Stimulated activated effector memory CD8-positive, alpha-beta T cell treated with anti-CD3 and anti-CD28 coated beads, Interleukin-12 subunit alpha, Interleukin-12 subunit beta, amount 100 ng/mL, for 72 hours (primary cell): ENCODE data around the gene ZNF576.
"Not testable (repeated sequence)": the region's sequence is repeated elsewhere in the genome, so short reads cannot be mapped to it uniquely, and the experiment has no call there.

Experiments used
- ATAC-seq: fragments of 150-1000 bp; cut with Tn5 transposase; 2 replicates; pipeline ENCODE4 v1.10.0; 2021
- DNase-seq, 2 donors: peaks; one replicate each; pipeline ENCODE4 v3.0.0; 2021 to 2022; ENCODE audit warnings: low spot score in 2 of 2
- H3K27ac Mint-ChIP-seq: one replicate; pipeline ENCODE4 v1.8.0; 2022; ENCODE audit warnings: mild to moderate bottlenecking, mixed read lengths
- H3K36me3 Mint-ChIP-seq: one replicate; pipeline ENCODE4 v1.8.0; 2022; ENCODE audit warnings: mild to moderate bottlenecking, mixed read lengths
- H3K4me1 Mint-ChIP-seq: one replicate; pipeline ENCODE4 v1.8.0; 2022; ENCODE audit warnings: mixed read lengths
- H3K4me3 Mint-ChIP-seq: one replicate; pipeline ENCODE4 v1.8.0; 2022; ENCODE audit warnings: mild to moderate bottlenecking, mixed read lengths
- H3K9me3 Mint-ChIP-seq: one replicate; pipeline ENCODE4 v1.8.0; 2022; ENCODE audit warnings: mixed read lengths

Gene ZNF576

GRCh38 chr19:43623889-43624670, 27.7 kb downstream of the ZNF576 start:
- Mint-ChIP-seq H3K9me3 (no peaks in the 10 kb centered on the region), H3K27ac (no peak overlapping the region), H3K4me3 (no peak overlapping the region), H3K4me1 (peaks cover 43% of the 10 kb centered on the region), H3K36me3 (peaks cover 8% of the 10 kb centered on the region)
- DNase-seq (no peak), ATAC-seq (no peak)

- no peaks in the 10 kb centered on the region for H3K36me3 Mint-ChIP-seq
- no peak overlapping the region for H3K27ac Mint-ChIP-seq
- H3K4me1 Mint-ChIP-seq = peaks cover 37% of the 10 kb centered on the region
- no peak overlapping the region for H3K4me3 Mint-ChIP-seq
- H3K9me3 Mint-ChIP-seq = no peaks in the 10 kb centered on the region
- DNase-seq (peak; percentile 71 to 89), ATAC-seq (peak; percentile 88)
These were observed 28.5 kb downstream of the ZNF576 start for GRCh38 chr19:43624933-43625332.

GRCh38 chr19:43625918-43626579, 29.7 kb downstream of the ZNF576 start:
- DNase-seq (no peak), ATAC-seq (no peak)
- Mint-ChIP-seq H3K9me3 (no peaks in the 10 kb centered on the region), H3K36me3 (no peaks in the 10 kb centered on the region), H3K27ac (no peak overlapping the region), H3K4me3 (no peak overlapping the region), H3K4me1 (peaks cover 27% of the 10 kb centered on the region)

- DNase-seq (no peak), ATAC-seq (no peak)
- H3K27ac Mint-ChIP-seq = no peak overlapping the region
- H3K36me3 Mint-ChIP-seq = no peaks in the 10 kb centered on the region
- no peak overlapping the region for H3K4me3 Mint-ChIP-seq
- peaks cover 27% of the 10 kb centered on the region for H3K4me1 Mint-ChIP-seq
- H3K9me3 Mint-ChIP-seq = no peaks in the 10 kb centered on the region
These were observed 30.4 kb downstream of the ZNF576 start for GRCh38 chr19:43626838-43627237.

DNA sequence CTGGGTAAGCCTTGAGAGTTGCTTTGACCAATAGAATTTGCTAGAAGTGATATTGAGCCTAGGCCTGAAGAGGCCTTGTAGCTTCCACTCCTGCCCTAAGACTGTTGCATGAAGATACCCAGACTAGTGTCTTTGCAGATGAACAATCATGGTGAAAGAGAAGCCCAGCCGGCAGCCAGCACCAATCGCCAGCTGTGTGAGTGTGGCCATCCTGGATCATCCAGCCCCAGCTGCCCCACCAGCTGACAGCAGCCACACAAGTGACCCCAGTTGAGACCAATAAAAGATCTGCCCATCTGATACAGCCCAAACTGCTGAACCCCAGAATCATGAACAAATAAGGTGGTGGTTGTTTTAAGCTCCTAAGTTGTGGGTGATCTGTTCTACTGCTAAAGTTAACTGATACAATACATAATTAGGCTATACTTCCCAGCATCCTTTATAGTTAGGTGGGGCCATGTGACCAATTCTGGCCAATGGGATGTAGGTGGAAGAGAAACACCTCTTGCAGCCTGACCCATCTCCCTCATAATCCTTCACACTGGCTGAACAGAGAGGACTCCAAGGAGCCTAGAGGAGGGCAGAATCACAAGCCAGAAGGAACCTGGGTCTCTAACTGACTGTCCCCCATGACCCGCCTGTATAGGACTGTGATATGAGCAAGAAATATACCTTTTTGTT, 32.4 kb downstream of the ZNF576 start:
- no peak for ATAC-seq
- Mint-ChIP-seq H3K36me3 (no peaks in the 10 kb centered on the region), H3K4me3 (no peak overlapping the region), H3K9me3 (no peaks in the 10 kb centered on the region), H3K27ac (no peak overlapping the region), H3K4me1 (peaks cover 25% of the 10 kb centered on the region)
- DNase-seq = no peak

GRCh38 chr19:43631491-43631890, 35.1 kb downstream of the ZNF576 start:
- Mint-ChIP-seq H3K4me1 (peaks cover 11% of the 10 kb centered on the region), H3K27ac (no peak overlapping the region), H3K4me3 (no peak overlapping the region), H3K9me3 (no peaks in the 10 kb centered on the region), H3K36me3 (no peaks in the 10 kb centered on the region)
- ATAC-seq (no peak), DNase-seq (no peak)

- no peak overlapping the region for H3K4me3 Mint-ChIP-seq
- DNase-seq (no peak), ATAC-seq (no peak)
- H3K36me3 Mint-ChIP-seq = no peaks in the 10 kb centered on the region
- H3K4me1 Mint-ChIP-seq = peaks cover 8% of the 10 kb centered on the region
- no peaks in the 10 kb centered on the region for H3K9me3 Mint-ChIP-seq
- H3K27ac Mint-ChIP-seq = no peak overlapping the region
These were observed 37.1 kb downstream of the ZNF576 start for GRCh38 chr19:43633520-43633919.

- H3K27ac Mint-ChIP-seq = no peak overlapping the region
- ATAC-seq (no peak), DNase-seq (no peak)
- no peaks in the 10 kb centered on the region for H3K9me3 Mint-ChIP-seq
- no peaks in the 10 kb centered on the region for H3K36me3 Mint-ChIP-seq
- H3K4me3 Mint-ChIP-seq = no peak overlapping the region
- peaks cover 13% of the 10 kb centered on the region for H3K4me1 Mint-ChIP-seq
These were observed 37.7 kb downstream of the ZNF576 start for GRCh38 chr19:43634068-43634467.

- Mint-ChIP-seq H3K4me1 (peaks cover 17% of the 10 kb centered on the region), H3K36me3 (no peaks in the 10 kb centered on the region), H3K9me3 (no peaks in the 10 kb centered on the region), H3K27ac (no peak overlapping the region), H3K4me3 (no peak overlapping the region)
- no peak for ATAC-seq
- no peak for DNase-seq
These were observed 38.1 kb downstream of the ZNF576 start for GRCh38 chr19:43634506-43634871.

DNA sequence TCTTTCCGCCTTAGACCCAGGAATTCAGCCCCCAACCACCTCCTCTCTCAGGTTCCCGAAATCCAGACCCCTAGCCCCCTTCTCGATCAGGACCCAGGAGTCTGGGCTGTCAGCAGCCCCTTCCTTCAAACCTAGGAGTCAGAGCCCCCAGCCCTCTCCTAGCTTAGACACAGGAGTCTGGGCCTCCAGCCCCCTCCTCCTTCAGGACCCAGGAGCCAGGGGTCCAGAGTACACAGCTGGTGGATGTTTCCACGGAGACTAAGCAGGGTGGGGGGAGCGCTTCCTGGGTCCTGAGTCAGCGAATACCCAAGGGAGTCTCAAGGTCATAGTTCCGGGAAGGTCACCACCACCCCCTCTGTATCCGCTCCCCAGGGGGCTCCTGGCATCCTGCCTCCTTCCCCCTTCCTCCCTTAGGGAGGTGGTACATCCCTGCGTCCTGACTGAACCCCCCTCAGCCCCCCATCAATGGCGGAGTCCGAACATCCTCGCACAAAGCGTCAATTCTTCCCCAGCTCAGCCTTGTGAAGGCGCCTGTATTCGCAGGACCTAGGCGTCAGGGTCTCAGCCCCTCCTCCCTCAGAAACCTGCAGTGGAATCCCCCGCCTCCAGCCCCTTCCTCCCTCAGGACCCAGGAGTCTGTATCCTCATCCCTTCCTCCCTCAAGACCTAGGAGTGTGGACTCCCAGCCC, 38.6 kb downstream of the ZNF576 start:
- peak overlapping the region; percentile 48 for H3K27ac Mint-ChIP-seq
- no peak for ATAC-seq
- peaks cover 18% of the 10 kb centered on the region for H3K4me1 Mint-ChIP-seq
- no peak overlapping the region for H3K4me3 Mint-ChIP-seq
- no peak for DNase-seq
- no peaks in the 10 kb centered on the region for H3K36me3 Mint-ChIP-seq
- no peaks in the 10 kb centered on the region for H3K9me3 Mint-ChIP-seq

- peaks cover 23% of the 10 kb centered on the region for H3K4me1 Mint-ChIP-seq
- DNase-seq, H3K4me3 Mint-ChIP-seq, H3K36me3 Mint-ChIP-seq, H3K9me3 Mint-ChIP-seq, ATAC-seq: not testable (repeated sequence)
- H3K27ac Mint-ChIP-seq = peak overlapping the region; percentile 48
These were observed 39.2 kb downstream of the ZNF576 start for GRCh38 chr19:43635561-43635940.

GRCh38 chr19:43636121-43636683, 39.8 kb downstream of the ZNF576 start:
- Mint-ChIP-seq H3K4me1 (peaks cover 28% of the 10 kb centered on the region), H3K27ac (no peak overlapping the region), H3K9me3 (no peaks in the 10 kb centered on the region), H3K4me3 (no peak overlapping the region), H3K36me3 (no peaks in the 10 kb centered on the region)
- ATAC-seq (no peak), DNase-seq (no peak)

DNA sequence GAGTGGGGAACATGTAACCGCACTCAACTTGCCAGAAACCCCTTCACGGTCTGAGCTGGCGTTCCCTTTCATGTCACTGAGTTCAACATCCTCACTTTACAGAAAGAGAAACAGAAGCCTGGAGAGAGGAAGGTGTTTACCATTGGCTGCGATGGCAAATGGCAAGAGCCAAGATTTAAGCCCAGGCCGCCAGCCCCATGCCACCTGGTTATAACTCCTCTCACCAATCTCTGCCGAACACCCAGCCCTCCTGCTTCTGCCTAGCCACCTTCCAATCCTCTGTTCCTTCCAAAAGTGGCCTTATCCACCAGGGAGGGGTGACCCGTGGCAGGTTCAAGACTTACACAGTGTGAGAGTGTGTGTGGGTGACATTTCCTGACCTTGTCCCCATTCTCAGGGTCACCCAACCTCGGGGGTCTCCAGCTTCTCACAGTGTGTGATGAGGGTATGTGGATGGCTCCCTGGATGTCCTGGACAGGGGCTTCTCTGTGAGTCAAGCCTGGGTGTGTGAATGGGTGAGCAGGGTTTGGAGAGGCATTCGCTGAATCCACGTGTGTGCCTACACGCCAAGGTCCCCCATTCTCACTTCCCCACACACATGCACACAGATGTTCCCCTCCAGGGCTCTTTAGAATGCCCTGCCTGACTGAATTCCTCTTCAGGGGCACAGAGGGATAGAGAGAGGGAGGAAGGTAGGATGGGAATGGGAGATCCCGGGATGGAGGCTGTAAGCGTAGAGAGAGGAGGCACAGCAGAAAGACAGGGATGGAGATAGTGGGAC, 42.0 kb downstream of the ZNF576 start:
- ATAC-seq = no peak
- Mint-ChIP-seq H3K9me3 (no peaks in the 10 kb centered on the region), H3K4me3 (peak overlapping the region; percentile 65), H3K36me3 (no peaks in the 10 kb centered on the region), H3K27ac (no peak overlapping the region), H3K4me1 (peaks cover 32% of the 10 kb centered on the region)
- DNase-seq = no peak

- Mint-ChIP-seq H3K36me3 (no peaks in the 10 kb centered on the region), H3K4me1 (peaks cover 32% of the 10 kb centered on the region), H3K9me3 (no peaks in the 10 kb centered on the region), H3K27ac (no peak overlapping the region), H3K4me3 (peak overlapping the region; percentile 65)
- DNase-seq = no peak
- no peak for ATAC-seq
These were observed 42.7 kb downstream of the ZNF576 start for GRCh38 chr19:43638995-43639518.
